UCSD-AML1 (cell line): ENCODE measurements around the gene SCYGR1.
"Not testable (repeated sequence)": the region's sequence is repeated elsewhere in the genome, so short reads cannot be mapped to it uniquely, and the experiment has no call there.

ENCODE experiments used
- DNase-seq: peaks from one replicate; lab custom pipeline; 2025; ENCODE audit not compliant: unreplicated experiment; lab: John Stamatoyannopoulos, UW

Gene SCYGR1

DNA sequence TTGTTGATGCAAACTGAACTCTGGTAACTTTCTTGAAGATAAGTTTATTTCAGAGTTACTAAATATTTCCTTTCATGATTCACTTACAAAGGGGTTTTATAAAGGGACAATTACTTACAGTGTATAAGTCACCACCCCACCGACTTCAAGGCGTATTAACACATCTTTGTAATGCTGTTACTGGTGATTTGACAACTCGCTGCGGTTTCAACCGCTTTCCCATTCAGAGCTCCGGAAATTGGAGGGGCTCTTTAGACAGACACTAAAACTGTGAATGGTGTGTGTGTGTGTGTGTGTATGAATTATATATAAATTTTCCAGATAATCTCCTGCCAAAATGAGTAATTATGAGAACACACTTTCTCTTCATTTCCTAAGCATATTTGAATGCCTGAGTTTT lies 13.6 kb downstream of the SCYGR1 start:
- DNase-seq = no peak

- no peak for DNase-seq
Measured at GRCh38 chr2:227373389-227373788, 14.4 kb downstream of the SCYGR1 start.

- no peak for DNase-seq
Measured at GRCh38 chr2:227370791-227371312, 16.9 kb downstream of the SCYGR1 start.

GRCh38 chr2:227370092-227370491 lies 17.7 kb downstream of the SCYGR1 start:
- no peak for DNase-seq

DNA sequence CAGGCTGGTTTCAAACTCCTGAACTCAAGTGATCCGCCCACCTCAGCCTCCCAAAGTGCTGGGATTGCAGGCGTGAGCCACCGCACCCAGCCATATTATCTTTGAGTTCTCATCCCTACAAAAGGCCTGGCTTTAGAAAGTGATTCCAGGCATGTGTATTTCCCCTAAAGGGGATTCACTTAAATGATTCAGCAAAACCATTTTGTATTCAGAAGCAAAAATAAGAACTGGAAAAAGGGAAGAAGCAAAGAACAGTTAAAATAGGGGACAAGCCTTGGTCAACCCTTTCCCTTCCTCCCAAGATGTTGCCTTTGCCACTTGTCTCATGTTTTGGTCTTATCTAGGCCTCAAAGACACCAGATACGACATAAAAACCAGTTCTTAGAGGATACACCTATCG lies 19.2 kb downstream of the SCYGR1 start:
- DNase-seq = no peak

DNA sequence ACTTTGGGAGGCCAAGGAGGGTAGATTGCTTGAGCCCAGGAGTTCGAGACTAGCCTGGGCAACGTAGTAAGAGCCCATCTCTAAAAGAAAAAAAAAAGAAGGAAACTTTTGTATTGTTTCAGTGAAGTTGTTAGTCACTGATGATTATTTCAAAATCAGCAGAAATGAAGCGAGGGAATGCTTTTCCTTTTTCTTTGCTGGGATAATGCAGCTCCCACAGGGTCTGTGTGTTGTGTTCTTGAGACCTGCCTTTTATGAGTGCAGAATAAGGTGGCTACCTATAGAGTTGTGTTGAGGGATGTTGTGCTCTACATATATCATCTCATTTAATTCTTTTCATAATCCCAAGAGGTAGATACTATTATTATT lies 20.3 kb downstream of the SCYGR1 start:
- no peak for DNase-seq

DNA sequence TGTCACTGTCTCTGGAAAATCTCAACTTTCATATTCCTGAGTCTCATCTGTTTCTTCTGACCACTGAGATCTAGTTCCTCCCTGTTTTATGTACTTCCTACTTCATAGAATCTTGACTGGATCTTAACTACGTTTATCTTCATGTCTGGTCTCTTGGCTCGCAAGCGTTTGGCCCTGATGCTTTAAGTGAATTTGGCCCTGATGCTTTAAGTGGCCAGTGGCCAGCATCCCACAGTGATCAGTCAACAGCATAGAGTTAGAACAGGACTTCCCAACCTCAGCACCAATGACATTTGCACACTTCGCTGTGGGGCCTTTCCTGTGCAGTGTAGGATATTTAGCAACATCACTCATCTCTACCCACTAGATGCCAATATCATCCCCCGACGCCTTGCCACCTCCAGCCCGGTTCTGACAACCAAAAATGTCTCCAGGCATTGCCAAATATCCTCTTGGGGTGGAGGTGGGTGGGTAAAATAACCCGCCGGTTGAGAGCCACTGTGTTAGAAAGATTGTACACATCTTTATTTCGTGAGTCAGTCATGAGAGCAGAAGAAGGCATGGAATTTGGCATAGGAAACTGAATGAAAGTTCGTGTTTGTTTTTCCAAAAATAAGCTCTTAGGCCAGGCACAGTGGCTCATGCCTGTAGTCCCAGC lies 20.9 kb downstream of the SCYGR1 start:
- no peak for DNase-seq

GRCh38 chr2:227365833-227366232 lies 21.9 kb downstream of the SCYGR1 start:
- DNase-seq = no peak

GRCh38 chr2:227364585-227365263 lies 23.0 kb downstream of the SCYGR1 start:
- not testable (repeated sequence) for DNase-seq

- DNase-seq = no peak
Measured at GRCh38 chr2:227363756-227364155, 24.0 kb downstream of the SCYGR1 start.

- no peak for DNase-seq
Measured at GRCh38 chr2:227360351-227360750, 27.4 kb downstream of the SCYGR1 start.

- DNase-seq = no peak
Measured at GRCh38 chr2:227351639-227352038, 36.1 kb downstream of the SCYGR1 start.

GRCh38 chr2:227349989-227350612 lies 37.6 kb downstream of the SCYGR1 start:
- DNase-seq = no peak

GRCh38 chr2:227348324-227348723 lies 39.4 kb downstream of the SCYGR1 start:
- no peak for DNase-seq

DNA sequence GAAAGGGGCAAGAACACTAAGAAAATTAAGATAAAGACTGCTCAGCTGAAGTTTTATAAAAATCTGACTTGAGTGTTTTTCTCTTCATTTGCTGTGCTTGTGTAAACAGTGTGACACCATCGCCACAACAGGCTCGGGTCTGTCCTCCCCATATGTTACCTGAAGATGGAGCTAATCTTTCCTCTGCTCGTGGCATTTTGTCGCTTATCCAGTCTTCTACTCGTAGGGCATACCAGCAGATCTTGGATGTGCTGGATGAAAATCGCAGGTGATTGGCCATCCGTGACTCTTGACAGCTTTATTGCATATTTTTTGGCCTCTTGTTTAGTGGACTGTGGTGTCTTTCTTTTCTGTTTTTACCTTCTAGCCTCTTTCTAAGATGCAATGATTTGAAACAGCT lies 40.6 kb downstream of the SCYGR1 start:
- DNase-seq = no peak

DNA sequence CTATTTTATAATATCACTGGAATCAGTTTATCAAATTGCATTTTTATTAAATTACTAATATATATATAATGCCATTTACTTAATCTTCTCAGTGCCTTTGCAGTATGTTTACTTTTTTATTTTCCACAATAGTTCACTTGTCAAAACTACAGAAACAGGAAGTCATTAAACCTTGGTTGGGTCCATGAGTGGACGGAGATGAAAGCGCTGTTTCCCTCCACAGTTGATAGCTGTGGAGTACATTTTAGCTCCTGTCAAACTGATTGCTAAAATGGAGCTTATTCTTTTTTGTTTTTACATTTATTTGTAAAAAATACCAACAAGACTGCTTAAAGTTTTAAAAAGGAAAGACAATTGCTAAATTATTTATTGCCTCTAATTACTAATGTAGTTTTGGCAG lies 43.5 kb downstream of the SCYGR1 start:
- DNase-seq = no peak

GRCh38 chr2:227341553-227341952 lies 46.2 kb downstream of the SCYGR1 start:
- no peak for DNase-seq

GRCh38 chr2:227340106-227340505 lies 47.6 kb downstream of the SCYGR1 start:
- no peak for DNase-seq

GRCh38 chr2:227339098-227339599 lies 48.6 kb downstream of the SCYGR1 start:
- no peak for DNase-seq
